ENCODE measurements around the gene ASPG. TPM values are rescaled to one million over a fixed set of nuclear protein-coding genes. Genes with fewer than 3 reads are reported as not detected.

The ASPG gene
- total RNA-seq, 1 donor from 2014 or later = 1.2 TPM

- H3K4me1 ChIP-seq = no peaks in the 10 kb centered on the region
- no peak overlapping the region for H3K27ac ChIP-seq
- no peaks in the 10 kb centered on the region for H3K36me3 Mint-ChIP-seq
- H3K27me3 ChIP-seq = peaks cover 62% of the 10 kb centered on the region
- H3K4me3 ChIP-seq = no peak overlapping the region
- peaks cover 14% of the 10 kb centered on the region for H3K9me3 Mint-ChIP-seq
- H3K4me3 Mint-ChIP-seq = no peak overlapping the region
- no peak overlapping the region for H3K27ac Mint-ChIP-seq
- H3K36me3 ChIP-seq = no peaks in the 10 kb centered on the region
- H3K4me2 ChIP-seq = no peak overlapping the region
- no peak for DNase-seq (ENCODE audit: low spot score)
- TF ChIP-seq EZH2 (IDR thresholded peaks at IDR 0.05) (no peak), EZH2phosphoT487 (IDR thresholded peaks at IDR 0.05) (no peak)
- TF ChIP-seq, protein P1, sequence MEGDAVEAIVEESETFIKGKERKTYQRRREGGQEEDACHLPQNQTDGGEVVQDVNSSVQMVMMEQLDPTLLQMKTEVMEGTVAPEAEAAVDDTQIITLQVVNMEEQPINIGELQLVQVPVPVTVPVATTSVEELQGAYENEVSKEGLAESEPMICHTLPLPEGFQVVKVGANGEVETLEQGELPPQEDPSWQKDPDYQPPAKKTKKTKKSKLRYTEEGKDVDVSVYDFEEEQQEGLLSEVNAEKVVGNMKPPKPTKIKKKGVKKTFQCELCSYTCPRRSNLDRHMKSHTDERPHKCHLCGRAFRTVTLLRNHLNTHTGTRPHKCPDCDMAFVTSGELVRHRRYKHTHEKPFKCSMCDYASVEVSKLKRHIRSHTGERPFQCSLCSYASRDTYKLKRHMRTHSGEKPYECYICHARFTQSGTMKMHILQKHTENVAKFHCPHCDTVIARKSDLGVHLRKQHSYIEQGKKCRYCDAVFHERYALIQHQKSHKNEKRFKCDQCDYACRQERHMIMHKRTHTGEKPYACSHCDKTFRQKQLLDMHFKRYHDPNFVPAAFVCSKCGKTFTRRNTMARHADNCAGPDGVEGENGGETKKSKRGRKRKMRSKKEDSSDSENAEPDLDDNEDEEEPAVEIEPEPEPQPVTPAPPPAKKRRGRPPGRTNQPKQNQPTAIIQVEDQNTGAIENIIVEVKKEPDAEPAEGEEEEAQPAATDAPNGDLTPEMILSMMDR (IDR thresholded peaks at IDR 0.05) = no peak
- no peak overlapping the region for H2AFZ ChIP-seq (replicated peaks)
- no peak overlapping the region for H3K9ac ChIP-seq
- peaks cover 28% of the 10 kb centered on the region for H3K27me3 Mint-ChIP-seq (ENCODE audit: insufficient read depth, low read depth)
- no peaks in the 10 kb centered on the region for H3F3A ChIP-seq (ENCODE audit: low read depth)
- no peaks in the 10 kb centered on the region for H3K79me2 ChIP-seq (ENCODE audit: low read depth)
- no peaks in the 10 kb centered on the region for H3K4me1 Mint-ChIP-seq
- peaks cover 5% of the 10 kb centered on the region for H4K20me1 ChIP-seq (ENCODE audit: low read depth)
- no peaks in the 10 kb centered on the region for H3K9me3 ChIP-seq (ENCODE audit: low read depth)
Observed at GRCh38 chr14:104121142-104121541, 35.6 kb downstream of the ASPG start.

GRCh38 chr14:104123879-104124278 lies 38.4 kb downstream of the ASPG start:
- no peak for TF ChIP-seq EZH2phosphoT487 (IDR thresholded peaks at IDR 0.05)
- TF ChIP-seq, protein P1 (IDR thresholded peaks at IDR 0.05) = no peak
- TF ChIP-seq EZH2 (IDR thresholded peaks at IDR 0.05) = no peak
- no peak overlapping the region for H3K4me3 ChIP-seq
- no peak overlapping the region for H3K9ac ChIP-seq
- H3K4me2 ChIP-seq = no peak overlapping the region
- peaks cover 16% of the 10 kb centered on the region for H3K27me3 Mint-ChIP-seq (ENCODE audit: insufficient read depth, low read depth)
- H3K79me2 ChIP-seq (ENCODE audit: low read depth) = no peaks in the 10 kb centered on the region
- H3K9me3 ChIP-seq (ENCODE audit: low read depth) = no peaks in the 10 kb centered on the region
- no peak overlapping the region for H2AFZ ChIP-seq (replicated peaks)
- no peaks in the 10 kb centered on the region for H3K36me3 ChIP-seq
- no peak overlapping the region for H3K27ac ChIP-seq
- no peak overlapping the region for H3K4me3 Mint-ChIP-seq
- no peaks in the 10 kb centered on the region for H3K4me1 ChIP-seq
- H3K4me1 Mint-ChIP-seq = no peaks in the 10 kb centered on the region
- no peak for DNase-seq (ENCODE audit: low spot score)
- H4K20me1 ChIP-seq (ENCODE audit: low read depth) = no peaks in the 10 kb centered on the region
- H3K36me3 Mint-ChIP-seq = no peaks in the 10 kb centered on the region
- no peak overlapping the region for H3K27ac Mint-ChIP-seq
- H3K27me3 ChIP-seq = peaks cover 35% of the 10 kb centered on the region
- H3K9me3 Mint-ChIP-seq = peaks cover 26% of the 10 kb centered on the region
- no peaks in the 10 kb centered on the region for H3F3A ChIP-seq (ENCODE audit: low read depth)

- H3K36me3 ChIP-seq = no peaks in the 10 kb centered on the region
- Mint-ChIP-seq H3K4me1 (no peaks in the 10 kb centered on the region), H3K9me3 (peaks cover 35% of the 10 kb centered on the region), H3K36me3 (no peaks in the 10 kb centered on the region), H3K27ac (no peak overlapping the region), H3K4me3 (no peak overlapping the region), H3K27me3 (ENCODE audit: insufficient read depth, low read depth) (peaks cover 17% of the 10 kb centered on the region)
- H3K79me2 ChIP-seq (ENCODE audit: low read depth) = no peaks in the 10 kb centered on the region
- no peak for DNase-seq (ENCODE audit: low spot score)
- peaks cover 24% of the 10 kb centered on the region for H3K27me3 ChIP-seq
- H3K4me3 ChIP-seq = no peak overlapping the region
- no peak overlapping the region for H2AFZ ChIP-seq (replicated peaks)
- TF ChIP-seq EZH2phosphoT487 (IDR thresholded peaks at IDR 0.05) (no peak), EZH2 (IDR thresholded peaks at IDR 0.05) (no peak)
- TF ChIP-seq, protein P1 (IDR thresholded peaks at IDR 0.05) = no peak
- no peak overlapping the region for H3K27ac ChIP-seq
- no peaks in the 10 kb centered on the region for H3F3A ChIP-seq (ENCODE audit: low read depth)
- H4K20me1 ChIP-seq (ENCODE audit: low read depth) = no peaks in the 10 kb centered on the region
- peaks cover 3% of the 10 kb centered on the region for H3K9me3 ChIP-seq (ENCODE audit: low read depth)
- H3K4me2 ChIP-seq = no peak overlapping the region
- H3K4me1 ChIP-seq = no peaks in the 10 kb centered on the region
- H3K9ac ChIP-seq = no peak overlapping the region
Observed at GRCh38 chr14:104125011-104125410, 39.5 kb downstream of the ASPG start.

Data from neural progenitor cell (in vitro differentiated cells).